GM19193 (cell line): ENCODE data around the gene FAM107A.

ENCODE experiments used
- POLR2A ChIP-seq: IDR thresholded peaks from 4 replicates; pipeline ENCODE4 v1.6.1; 2011; ENCODE audit not compliant: insufficient read depth, insufficient read length; ENCODE audit errors: extremely low read depth

FAM107A gene

DNA sequence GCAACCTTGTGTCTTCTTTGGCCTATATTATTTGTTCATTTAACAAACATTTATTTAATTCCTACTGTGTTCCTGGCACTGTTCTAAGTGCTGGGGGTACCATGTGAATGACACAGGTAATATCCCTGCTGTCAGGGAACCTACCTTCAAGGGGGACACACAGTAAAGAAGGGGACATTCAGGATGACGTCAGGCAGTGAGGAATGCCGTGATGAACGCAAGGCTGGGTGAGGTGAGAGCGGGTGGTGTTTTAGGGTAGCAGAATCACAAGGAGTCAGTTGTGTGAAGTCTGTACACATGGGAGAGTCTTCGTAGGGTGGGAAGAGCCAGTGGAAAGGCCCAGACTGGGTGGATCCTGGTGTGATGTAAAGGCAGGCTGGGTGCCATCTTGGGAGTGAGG lies 1.7 kb upstream of the FAM107A start:
- no peak for TF ChIP-seq POLR2A

DNA sequence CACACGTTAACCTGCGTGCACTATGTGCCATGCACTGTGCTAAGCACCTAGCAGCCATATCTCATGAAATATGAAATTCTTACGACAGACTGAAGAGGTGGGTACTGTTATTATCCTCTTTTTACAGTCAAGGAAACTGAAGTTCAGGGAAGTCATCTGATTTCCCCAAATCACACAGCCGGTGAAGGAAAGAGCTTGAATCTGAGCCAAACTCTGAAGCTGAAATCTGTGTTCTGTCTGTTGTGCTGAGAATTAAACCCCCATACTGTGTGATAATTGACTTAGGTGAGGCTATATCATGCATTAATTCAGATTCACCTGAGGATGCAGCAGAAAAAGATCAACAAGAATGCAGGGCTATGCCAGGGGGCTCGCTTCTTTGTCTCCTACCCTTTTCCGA lies 475 bp downstream of the FAM107A start:
- TF ChIP-seq POLR2A = no peak

DNA sequence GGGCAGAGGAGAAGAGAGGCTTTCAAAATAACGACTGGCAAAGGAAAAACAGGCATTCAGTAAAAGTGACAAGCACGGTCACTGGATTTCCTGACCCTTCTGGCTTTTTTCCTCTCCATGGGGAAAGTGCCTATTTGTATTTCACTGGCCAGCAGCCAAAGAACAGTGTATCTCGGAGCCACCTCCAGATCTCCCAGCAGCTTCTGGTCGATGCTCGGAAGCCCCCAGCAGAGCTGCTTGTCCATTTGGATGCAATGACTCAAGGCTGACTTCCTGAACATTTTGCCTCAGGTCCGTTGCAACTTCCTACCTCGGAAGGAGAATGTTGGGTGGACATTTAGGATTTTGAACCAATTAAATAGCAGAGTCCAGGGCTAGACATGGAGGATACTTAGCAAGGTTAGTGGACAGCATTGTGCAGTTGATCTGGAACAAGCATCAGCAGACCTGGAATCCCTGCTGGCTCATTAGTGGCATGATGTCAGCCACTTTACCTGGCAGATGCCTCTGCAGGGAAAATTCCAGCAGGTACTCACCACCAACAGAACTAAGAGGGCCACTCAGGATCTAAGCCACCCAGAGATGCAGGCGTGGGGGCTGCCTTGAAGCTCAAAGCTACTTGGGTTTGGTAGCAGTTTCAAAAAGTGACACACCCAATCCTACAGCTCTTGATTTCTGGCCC lies 1.1 kb downstream of the FAM107A start:
- no peak for TF ChIP-seq POLR2A

DNA sequence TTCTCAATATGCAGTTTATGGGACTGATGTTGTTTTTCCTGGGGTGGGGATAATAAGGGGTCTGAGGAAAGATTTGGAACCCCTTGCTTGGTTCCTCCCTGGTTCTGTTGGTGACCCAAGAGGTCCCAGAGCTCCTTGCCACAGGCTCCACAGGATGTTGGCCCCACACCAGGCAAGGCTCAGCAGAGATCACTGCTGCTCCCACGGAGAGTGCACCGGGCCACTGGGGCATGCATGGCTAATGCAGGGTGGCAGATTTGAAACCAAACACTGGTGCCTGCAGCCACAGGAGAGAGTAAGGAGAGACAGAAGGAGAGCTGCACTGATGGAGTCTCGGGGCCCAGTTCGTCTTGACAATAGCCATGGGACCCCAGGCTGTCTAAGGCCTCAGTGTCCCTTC lies 2.5 kb downstream of the FAM107A start:
- no peak for TF ChIP-seq POLR2A

DNA sequence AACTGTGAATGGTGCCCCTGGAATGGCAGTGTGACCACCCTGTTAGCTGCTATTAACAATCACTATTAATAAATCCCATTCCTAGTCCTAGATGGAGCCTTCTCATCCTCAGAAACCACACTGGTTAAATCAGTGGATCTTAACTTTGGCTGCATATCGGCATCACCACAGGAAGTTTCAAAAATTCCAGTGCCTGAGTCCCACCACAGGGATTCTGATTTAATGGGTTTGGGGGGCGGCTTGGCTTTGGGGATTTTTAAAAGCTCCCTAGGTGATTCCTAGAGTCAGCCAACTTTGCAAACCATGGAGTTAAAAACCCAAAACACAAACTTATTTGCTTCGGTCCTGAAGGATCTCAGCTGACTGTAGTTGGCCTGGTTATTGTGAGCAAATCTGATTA lies 3.1 kb downstream of the FAM107A start:
- no peak for TF ChIP-seq POLR2A

DNA sequence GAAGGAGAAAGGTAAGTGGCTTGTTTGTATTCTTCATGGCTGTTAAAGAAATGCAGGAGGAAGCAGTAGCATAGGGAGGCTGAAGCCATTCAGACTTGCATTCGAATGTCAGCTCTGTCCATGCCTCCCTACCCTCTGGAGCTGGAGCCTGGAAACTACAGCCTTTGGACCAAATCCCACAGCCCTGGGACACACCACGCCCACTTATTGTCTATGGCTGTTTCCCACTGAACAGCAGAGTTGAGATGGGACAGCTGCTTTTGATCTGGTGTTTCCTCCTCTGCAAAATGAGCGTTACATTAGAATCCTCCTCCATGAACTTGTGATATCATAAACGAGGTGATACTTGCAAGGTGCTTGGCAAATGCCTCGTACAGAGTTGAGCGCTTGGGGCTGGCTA lies 3.6 kb downstream of the FAM107A start:
- no peak for TF ChIP-seq POLR2A

- no peak for TF ChIP-seq POLR2A
Observed at GRCh38 chr3:58572634-58573230, 4.5 kb downstream of the FAM107A start.

DNA sequence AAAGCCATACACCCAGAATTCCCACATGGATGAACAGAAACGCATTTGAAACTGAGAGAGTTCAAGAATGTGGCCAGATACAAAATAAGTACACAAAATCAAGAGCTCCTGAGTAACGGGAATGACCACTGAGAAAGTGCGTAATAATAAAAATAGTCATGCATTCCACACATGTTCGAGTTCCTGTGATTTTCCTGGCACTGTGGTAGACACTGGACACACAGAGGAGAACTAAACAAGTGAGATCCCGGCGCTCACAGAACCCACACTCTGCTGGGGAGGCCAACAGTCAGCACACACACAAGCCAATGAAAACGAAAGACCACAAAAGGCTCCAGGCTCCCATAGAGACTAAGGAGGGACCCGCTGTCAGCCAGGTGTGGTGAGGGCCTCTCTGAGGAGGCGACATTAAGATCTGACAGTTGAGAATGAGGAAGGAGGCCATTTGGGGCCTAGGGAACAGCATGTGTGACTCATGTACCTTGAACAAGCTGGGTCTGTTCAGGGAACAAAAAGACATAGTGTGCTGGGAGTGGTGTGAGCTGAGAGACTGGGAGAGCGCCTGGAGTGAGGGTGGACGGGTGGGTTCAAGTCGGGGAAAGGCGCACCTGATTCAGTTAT lies 5.1 kb downstream of the FAM107A start:
- TF ChIP-seq POLR2A = no peak

- no peak for TF ChIP-seq POLR2A
Observed at GRCh38 chr3:58570851-58571250, 6.3 kb downstream of the FAM107A start.

DNA sequence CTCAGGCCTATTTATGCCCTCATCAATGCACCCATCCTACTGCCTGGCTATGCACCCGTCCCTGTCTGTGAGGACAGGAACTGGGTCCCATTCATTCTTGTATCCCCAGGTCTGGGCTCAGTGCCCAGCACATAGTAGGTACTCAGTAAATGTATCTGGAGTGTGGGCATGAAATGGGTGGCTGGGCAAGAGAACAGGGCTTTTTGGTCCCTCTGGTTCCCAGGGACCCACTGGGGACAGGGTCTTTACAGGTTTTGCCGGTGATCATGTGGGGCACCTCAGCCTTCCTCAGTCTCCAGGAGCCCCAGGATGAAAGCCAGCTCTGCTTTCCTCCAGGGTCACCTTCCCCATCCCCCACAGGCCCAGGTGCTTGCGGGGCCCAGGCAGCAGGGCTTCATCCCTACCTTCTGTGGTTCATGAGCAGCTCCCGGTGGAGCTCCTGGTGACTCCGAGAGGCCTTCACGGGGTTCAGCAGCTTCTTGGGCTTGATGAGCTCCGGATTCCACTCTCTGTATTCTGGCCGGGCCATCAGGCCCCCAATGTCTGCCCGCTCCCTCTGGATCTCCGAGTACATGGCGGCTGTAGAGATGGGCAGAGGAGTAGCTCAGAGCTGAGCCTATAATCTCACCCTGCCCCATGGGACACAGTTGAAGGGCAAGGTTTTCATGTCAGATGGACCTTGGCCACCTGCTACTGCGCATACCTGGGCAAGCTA lies 7.7 kb downstream of the FAM107A start:
- no peak for TF ChIP-seq POLR2A

DNA sequence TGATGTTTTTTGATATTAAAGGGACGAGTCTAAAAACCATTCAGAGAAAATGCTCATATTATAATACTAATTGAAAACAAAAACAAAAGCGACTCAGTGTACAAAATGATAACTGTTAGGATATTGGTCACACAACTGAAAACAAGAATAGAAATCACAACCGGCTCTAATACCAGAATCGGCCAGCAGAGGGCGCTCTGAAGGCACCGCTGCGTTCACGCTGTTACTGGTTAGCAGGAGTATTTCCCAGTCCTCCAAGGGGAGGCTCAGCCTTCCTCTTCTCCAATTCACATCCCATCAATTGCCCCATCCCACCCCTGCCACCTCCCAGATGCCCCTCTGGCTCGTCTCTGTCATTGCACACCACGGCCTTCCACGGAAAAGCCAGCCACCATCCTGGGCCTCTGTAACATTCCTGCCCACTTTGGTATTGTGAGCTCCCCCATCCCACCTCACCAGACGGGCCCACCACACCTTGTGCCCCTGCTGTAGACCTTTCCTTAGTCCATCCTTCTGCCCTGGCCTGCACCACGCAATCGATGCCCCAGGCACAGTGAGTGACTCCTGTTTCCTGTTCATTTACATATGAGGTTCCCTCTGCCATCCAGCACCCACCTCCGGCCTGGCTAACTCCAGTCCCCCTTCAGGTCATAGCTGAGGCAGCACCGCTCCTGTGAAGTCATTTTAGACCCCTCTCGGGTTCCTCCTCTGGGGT lies 8.5 kb downstream of the FAM107A start:
- TF ChIP-seq POLR2A = no peak

DNA sequence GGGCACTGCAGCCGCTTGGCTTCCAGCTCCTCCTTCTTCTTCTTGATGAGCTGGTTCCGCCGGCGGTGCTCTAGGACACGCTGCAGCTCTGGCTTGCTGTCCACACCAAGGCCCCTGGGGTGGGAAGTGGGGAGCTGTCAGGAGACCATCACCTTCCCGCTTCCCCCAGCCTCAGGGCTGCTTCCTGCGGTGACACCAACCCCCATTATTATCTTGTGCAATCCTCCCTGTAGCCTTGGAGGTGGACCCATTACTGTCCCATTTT lies 10.0 kb downstream of the FAM107A start:
- no peak for TF ChIP-seq POLR2A

DNA sequence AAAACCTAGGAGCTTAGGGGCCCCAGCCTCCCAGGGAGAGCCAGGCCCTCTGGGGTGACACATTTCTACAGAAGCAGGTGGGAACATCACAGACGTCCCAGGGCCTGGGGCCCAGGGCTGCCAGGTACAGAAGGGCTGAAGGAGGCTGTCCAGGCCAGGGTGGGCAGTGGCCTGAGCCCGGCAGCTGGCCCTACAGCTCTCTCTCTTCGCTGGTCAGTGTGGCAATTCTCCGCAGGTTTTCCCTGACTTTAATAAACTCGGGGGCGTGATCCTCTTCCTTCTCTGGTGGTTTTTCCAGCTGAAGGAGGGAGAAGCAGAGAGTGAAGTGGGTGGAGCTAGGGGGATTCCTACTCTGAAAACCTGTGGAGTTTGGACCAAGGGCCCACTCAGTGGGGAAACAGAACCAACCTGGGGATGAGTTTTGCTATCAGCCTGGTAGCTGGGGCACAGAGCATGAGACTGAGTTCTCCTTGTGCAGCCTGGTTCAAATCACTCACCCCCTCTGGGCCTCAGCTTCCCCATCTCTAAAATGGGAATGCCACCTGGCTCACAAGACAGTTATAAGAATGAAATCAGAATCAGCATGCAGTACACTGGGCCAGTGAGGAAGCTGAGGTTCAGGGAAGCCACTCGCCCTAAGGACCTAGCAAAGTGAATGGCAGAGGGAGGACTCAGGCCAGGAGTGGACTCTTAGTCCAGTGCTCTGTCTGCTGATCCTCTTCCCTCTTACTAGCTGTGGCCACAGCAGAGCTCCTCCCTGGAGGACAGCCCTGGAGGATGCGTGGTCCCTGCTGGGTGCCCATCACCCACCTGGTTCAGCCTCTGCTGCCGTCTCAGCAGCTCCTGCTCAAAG lies 10.6 kb downstream of the FAM107A start:
- no peak for TF ChIP-seq POLR2A

DNA sequence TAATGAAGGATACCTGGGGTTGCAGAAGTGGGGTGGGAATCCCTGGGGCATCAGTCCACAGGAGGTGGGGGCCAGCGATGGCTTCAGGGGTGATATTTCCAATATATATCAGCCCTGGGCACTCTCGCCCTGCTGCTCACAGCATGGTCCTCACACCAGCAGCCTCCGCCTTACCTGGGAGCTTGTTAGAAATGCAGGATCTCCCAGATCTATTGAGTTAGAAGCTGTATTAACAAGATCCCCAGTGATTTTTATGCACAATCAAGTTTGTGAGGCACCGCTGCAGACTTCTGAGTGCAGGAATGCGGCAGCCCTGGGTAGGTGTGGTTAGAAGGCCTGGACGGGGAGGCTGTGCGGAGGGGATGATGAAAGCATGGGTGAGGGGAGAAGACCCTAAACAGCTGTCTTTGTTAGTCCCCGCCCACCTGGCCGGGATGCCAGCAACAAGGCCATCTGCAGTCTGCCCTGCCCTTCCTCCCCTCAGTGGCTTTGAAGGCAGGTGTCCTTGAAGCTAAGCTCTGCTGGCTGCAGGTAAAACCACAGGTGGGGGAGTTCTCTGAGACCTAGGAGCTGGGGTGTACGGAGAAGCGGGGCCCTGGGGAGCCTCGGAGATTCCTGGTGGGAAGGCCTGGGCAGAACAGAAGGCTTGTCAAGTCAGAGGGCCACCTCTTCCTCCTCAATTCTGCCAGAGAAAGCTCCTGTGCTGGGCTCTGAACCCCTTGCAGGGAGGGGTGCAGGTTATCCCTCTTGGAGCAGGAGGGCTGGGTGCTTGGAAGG lies 11.4 kb downstream of the FAM107A start:
- no peak for TF ChIP-seq POLR2A

- no peak for TF ChIP-seq POLR2A
Observed at GRCh38 chr3:58564456-58565160, 12.6 kb downstream of the FAM107A start.
